AG09319 (cell line): ENCODE measurements around the gene TPRG1.

Experiments used
- DNase-seq: peaks from one replicate; pipeline ENCODE4 v3.0.0-alpha.2; 2010; ENCODE audit warnings: low read depth; ENCODE audit errors: extremely low read depth
- TF ChIP-seq, protein P1 (sequence below): IDR thresholded peaks from 2 replicates; pipeline ENCODE4 v1.5.1; 2011; ENCODE audit warnings: low read depth, mild to moderate bottlenecking, inconsistent platforms, low read length, moderate library complexity

TPRG1 gene

DNA sequence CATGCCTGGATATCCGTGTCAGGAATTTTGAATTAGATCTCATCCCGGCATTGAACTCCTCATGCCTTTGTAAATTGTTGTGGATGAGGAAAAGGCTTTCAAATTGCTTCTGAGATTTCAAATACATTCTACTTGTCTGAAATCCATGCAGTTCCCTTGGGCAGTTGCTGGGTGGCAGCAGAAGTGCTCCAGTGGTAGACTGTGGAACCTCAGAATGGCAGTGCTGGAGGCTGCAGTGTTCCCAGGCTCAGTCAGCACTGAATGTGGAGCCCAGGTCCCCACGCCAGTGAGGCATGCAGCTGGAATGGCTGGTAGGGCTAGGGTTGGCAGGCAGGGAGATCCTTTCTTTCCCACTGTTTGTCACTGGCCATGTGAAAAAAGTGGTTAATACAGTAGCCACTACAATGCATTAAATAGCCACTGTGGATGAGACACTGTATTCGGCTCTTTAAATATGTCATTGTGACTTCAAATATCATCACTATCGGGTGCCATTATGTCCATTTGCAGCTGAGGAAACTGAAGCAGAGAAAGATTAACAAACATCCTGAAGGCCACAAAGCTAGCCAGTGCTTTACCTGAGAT, 98.6 kb downstream of the TPRG1 start:
- TF ChIP-seq, protein P1, sequence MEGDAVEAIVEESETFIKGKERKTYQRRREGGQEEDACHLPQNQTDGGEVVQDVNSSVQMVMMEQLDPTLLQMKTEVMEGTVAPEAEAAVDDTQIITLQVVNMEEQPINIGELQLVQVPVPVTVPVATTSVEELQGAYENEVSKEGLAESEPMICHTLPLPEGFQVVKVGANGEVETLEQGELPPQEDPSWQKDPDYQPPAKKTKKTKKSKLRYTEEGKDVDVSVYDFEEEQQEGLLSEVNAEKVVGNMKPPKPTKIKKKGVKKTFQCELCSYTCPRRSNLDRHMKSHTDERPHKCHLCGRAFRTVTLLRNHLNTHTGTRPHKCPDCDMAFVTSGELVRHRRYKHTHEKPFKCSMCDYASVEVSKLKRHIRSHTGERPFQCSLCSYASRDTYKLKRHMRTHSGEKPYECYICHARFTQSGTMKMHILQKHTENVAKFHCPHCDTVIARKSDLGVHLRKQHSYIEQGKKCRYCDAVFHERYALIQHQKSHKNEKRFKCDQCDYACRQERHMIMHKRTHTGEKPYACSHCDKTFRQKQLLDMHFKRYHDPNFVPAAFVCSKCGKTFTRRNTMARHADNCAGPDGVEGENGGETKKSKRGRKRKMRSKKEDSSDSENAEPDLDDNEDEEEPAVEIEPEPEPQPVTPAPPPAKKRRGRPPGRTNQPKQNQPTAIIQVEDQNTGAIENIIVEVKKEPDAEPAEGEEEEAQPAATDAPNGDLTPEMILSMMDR: peak; percentile 83
- peak; percentile 41 for DNase-seq

DNA sequence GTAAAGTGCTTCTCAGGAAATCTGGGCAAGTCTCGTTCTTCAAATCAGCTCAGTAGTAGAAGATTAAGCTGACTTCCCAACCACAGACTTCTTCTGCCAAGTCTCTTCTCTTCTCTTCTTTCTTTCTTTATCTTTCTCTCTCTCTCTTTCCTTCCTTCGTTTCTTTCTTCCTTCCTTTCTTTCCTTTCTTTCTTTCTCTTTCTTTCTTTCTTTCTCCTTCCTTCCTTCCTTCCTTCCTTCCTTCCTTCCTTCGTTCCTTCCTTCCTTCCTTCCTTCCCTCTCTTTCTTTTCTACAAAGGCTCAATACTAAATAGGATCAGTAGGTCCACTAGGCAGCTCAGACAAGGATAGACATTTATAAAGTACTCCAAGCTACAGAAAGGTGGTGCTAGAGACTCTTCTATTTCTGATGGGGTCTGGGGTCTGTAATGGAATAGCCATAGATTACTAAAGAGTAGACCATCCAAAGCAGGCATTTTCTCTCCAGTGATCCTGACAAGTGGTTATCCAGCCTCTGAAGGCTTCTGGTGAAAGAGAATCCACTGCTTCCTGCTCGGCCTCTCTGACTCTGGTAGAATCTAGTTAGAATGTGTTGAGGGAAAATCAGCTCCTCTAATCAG, 100.8 kb downstream of the TPRG1 start:
- DNase-seq: no peak
- TF ChIP-seq, protein P1: peak; percentile 2

DNA sequence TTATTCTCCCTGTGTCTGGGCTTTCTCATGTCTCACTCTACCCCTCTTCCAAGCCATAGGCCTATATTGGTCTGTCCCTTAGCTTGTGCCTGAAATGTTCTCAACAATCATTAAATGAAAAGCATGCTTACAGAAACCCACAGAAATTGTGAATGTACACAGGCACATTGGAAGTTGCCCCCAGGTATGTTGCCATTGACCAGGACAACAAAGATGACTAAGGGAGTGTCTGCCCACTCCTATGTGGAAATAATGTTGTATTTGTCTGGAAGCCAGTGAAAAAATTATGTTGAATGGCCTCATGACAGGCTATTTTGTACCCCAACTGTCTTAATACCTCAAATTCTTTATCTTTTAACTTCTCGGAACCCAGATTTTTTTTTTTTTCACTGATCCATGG, 102.0 kb downstream of the TPRG1 start:
- TF ChIP-seq, protein P1: no peak
- no peak for DNase-seq

- TF ChIP-seq, protein P1: no peak
- no peak for DNase-seq
These were observed 103.4 kb downstream of the TPRG1 start for GRCh38 chr3:189275182-189275581.

DNA sequence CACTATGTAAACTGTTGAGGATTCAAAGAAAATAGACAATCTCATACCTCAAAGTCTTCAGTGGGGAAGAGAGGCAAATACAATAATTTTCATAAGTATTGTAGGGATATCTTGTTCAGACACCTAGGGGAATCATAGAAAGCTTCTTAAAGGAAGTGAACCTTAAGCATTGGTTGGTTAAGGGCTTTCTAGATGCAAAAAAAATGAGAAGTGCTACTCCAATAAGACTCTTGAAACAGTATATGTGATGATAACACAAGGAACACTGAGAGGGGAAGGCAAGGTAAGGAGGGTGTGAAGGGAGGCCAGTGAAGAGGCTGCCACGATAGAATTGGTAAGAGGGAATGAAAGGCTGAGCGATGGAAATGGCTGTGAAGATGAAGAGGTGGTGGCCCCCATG, 104.1 kb downstream of the TPRG1 start:
- TF ChIP-seq, protein P1: no peak
- DNase-seq: no peak

GRCh38 chr3:189276444-189277219, 104.9 kb downstream of the TPRG1 start:
- TF ChIP-seq, protein P1: no peak
- DNase-seq: peak; percentile 16

DNA sequence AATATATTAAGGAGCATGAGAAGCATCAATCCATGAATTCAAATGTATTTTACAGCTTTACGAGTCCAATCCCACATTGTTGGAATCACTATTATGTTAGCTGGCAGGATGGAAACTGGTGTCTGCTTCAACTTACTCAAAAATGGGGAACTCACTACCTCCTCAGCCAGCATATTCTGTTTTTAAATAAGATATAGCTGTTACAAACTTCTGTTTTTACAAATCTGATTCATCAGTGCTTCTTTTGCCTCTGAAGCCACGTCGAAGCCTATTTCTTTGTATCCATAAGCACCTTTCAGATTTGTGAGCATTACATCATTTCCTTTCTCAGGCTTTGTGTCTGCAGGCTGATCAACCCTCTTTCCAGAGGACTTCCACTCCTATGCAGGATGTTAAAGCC, 105.9 kb downstream of the TPRG1 start:
- TF ChIP-seq, protein P1: no peak
- DNase-seq: no peak
